Caco-2 (cell line): ENCODE data around the gene KANK3. TPM values are rescaled to one million over a fixed set of nuclear protein-coding genes. Genes with fewer than 3 reads are reported as not detected.
A peak's percentile ranks its signal among the peaks of the same experiment; 100 is the strongest.
"Not testable (repeated sequence)": the region's sequence is repeated elsewhere in the genome, so short reads cannot be mapped to it uniquely, and the experiment has no call there.

Source experiments
- BruUV-seq: library from RNA; stranded (reverse); fragments of 400-500 nt; replicated peaks from 2 replicates; lab custom pipeline; 2021; lab: Mats Ljungman, UMichigan
- CTCF ChIA-PET: fragments of 300-600 bp; sonication (Branson Sonifier 250); formaldehyde crosslinking; loops from one replicate; lab custom pipeline; 2022; ENCODE audit warnings: antibody characterized with exemption; lab: Charles Lee
- POLR2A ChIA-PET: fragments of 300-600 bp; sonication (Branson Sonifier 250); formaldehyde crosslinking; loops from one replicate; lab custom pipeline; 2022; ENCODE audit warnings: antibody characterized with exemption; lab: Charles Lee
- DNase-seq, 2 experiments: peaks; one replicate each; pipeline versions ENCODE4 v3.0.0 to v3.0.0-alpha.2; 2020 to 2022
- H3K27me3 ChIP-seq: replicated peaks from 2 replicates; pipeline ENCODE4 v1.6.0; 2011; ENCODE audit warnings: low read length; ENCODE audit not compliant: control insufficient read depth, insufficient read depth
- H3K36me3 ChIP-seq: 2 replicates; pipeline ENCODE4 v1.5.1; 2011; ENCODE audit warnings: low read length; ENCODE audit not compliant: control insufficient read depth, insufficient read depth
- H3K4me1 ChIP-seq: fragments of 250-450 bp; sonication (Bioruptor Pico); 2 replicates; pipeline ENCODE4 v1.5.1; 2020; ENCODE audit warnings: mild to moderate bottlenecking
- H3K4me3 ChIP-seq: 2 replicates; pipeline ENCODE4 v1.5.1; 2011; ENCODE audit warnings: low read depth, mild to moderate bottlenecking, control low read depth, low read length
- H3K9me3 ChIP-seq: fragments of 250-450 bp; sonication (Bioruptor Pico); 2 replicates; pipeline ENCODE4 v1.5.1; 2020; ENCODE audit warnings: mild to moderate bottlenecking, moderate library complexity
- H3K27ac Mint-ChIP-seq: one replicate; pipeline ENCODE4 v1.8.0; 2022; ENCODE audit warnings: mixed read lengths; ENCODE audit not compliant: unreplicated experiment
- H3K27me3 Mint-ChIP-seq: one replicate; pipeline ENCODE4 v1.8.0; 2022; ENCODE audit warnings: mixed read lengths; ENCODE audit not compliant: insufficient read depth, unreplicated experiment
- H3K36me3 Mint-ChIP-seq: one replicate; pipeline ENCODE4 v1.8.0; 2022; ENCODE audit warnings: mild to moderate bottlenecking, mixed read lengths; ENCODE audit not compliant: insufficient read depth, unreplicated experiment
- H3K4me1 Mint-ChIP-seq: one replicate; pipeline ENCODE4 v1.8.0; 2022; ENCODE audit warnings: low read depth, mixed read lengths; ENCODE audit not compliant: unreplicated experiment
- H3K4me3 Mint-ChIP-seq: one replicate; pipeline ENCODE4 v1.8.0; 2022; ENCODE audit warnings: mild to moderate bottlenecking, moderate library complexity, mixed read lengths; ENCODE audit not compliant: unreplicated experiment
- H3K9me3 Mint-ChIP-seq: one replicate; pipeline ENCODE4 v1.8.0; 2022; ENCODE audit warnings: mixed read lengths; ENCODE audit not compliant: unreplicated experiment
- intact Hi-C: fragments of 100-400 bp; cut with micrococcal nuclease; formaldehyde crosslinking; loops from one replicate; pipeline ENCODE4 v1.10.0; 2022; ENCODE audit not compliant: unreplicated experiment
- total RNA-seq: library from RNA; stranded (reverse); gene quantifications from 2 replicates; pipeline ENCODE4 v1.2.3, GENCODE V29; 2022
- TF ChIP-seq, protein P1 (sequence below), 2 experiments: fragments of 200-600 bp in 1 of 2; IDR thresholded peaks; 1 replicate in 1 of 2; 2 replicates in 1 of 2; pipeline versions ENCODE4 v1.5.1 to v1.8.0; 2011 to 2022; ENCODE audit warnings: antibody characterized with exemption in 1 of 2, control low read depth in 1 of 2, inconsistent platforms in 1 of 2, low read depth in 1 of 2, low read length in 1 of 2, mild to moderate bottlenecking in 1 of 2, moderate library complexity in 1 of 2; ENCODE audit not compliant: insufficient read depth in 1 of 2, severe bottlenecking in 1 of 2, unreplicated experiment in 1 of 2

KANK3 gene
- total RNA-seq, 1 experiment from 2014 or later = 1.1 TPM

DNA sequence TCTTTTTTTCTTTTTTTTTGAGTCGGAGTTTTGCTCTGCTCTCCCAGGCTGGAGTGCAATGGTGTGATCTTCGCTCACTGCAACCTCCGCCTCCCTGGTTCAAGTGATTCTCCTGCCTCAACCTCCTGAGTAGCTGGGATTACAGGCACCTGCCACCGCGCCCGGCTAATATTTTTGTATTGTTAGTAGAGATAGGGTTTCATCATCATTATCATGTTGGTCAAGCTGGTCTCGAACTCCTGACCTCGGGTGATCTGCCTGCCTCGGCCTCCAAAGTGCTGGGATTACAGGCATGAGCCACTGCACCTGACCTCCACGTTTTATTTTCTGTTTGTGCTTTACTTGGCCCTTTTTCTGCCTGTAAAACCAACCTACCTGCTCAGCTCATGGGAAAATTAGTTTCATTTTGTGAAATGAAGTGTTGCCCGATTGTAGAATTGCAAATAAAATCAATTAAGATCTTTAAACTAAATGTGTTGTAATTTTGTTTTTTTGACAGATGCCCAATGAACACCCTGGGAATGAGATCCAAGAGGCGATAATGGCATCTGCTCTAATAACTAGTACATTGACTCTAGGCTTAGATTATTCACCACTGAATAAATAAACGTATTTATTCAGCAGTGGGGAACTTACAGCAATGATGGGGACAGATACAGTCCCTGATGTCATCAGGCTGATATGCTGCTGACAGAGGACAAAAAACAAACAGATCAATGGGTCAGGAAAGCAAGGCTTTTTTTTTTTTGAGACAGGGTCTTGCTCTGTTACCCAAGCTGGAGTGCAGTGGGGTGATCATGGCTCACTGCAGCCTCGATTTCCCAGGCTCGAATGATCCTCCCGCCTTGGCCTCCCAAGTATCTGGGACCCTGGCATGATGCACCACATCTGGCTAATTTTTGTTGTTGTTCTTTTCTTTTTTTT lies 44.9 kb upstream of the KANK3 start:
- Histone ChIP-seq H3K4me3 (no peak overlapping the region), H3K36me3 (peaks cover 1% of the 10 kb centered on the region), H3K9me3 (peaks cover 3% of the 10 kb centered on the region; the same call in 1 of the 2 replicates), H3K4me1 (peaks cover 13% of the 10 kb centered on the region; the same call in 1 of the 2 replicates), H3K27me3 (no peaks in the 10 kb centered on the region)
- CTCF ChIA-PET = interaction anchor here (0.7 kb wide), 1 partner anchor 173 kb away, joined by 3 read pairs; no protein-coding TSS in a partner anchor
- H3K9me3 Mint-ChIP-seq = peaks cover 10% of the 10 kb centered on the region
- peaks cover 21% of the 10 kb centered on the region for H3K36me3 Mint-ChIP-seq
- peak overlapping the region; percentile 61 for H3K4me3 Mint-ChIP-seq
- H3K4me1 Mint-ChIP-seq = peaks cover 16% of the 10 kb centered on the region
- TF ChIP-seq, protein P1, sequence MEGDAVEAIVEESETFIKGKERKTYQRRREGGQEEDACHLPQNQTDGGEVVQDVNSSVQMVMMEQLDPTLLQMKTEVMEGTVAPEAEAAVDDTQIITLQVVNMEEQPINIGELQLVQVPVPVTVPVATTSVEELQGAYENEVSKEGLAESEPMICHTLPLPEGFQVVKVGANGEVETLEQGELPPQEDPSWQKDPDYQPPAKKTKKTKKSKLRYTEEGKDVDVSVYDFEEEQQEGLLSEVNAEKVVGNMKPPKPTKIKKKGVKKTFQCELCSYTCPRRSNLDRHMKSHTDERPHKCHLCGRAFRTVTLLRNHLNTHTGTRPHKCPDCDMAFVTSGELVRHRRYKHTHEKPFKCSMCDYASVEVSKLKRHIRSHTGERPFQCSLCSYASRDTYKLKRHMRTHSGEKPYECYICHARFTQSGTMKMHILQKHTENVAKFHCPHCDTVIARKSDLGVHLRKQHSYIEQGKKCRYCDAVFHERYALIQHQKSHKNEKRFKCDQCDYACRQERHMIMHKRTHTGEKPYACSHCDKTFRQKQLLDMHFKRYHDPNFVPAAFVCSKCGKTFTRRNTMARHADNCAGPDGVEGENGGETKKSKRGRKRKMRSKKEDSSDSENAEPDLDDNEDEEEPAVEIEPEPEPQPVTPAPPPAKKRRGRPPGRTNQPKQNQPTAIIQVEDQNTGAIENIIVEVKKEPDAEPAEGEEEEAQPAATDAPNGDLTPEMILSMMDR (IDR thresholded peaks at IDR 0.05; ENCODE audit: insufficient read depth in 1 of 2, low read depth in 1 of 2, low read length in 1 of 2, severe bottlenecking in 1 of 2, unreplicated experiment in 1 of 2) = no peak
- POLR2A ChIA-PET = no interaction called here
- H3K27me3 Mint-ChIP-seq = no peaks in the 10 kb centered on the region
- BruUV-seq = no TSS peak
- intact Hi-C loops = no loop called here
- H3K27ac Mint-ChIP-seq = peak overlapping the region; percentile 85
- DNase-seq = peak in 1 of 2 experiments; percentile 50

DNA sequence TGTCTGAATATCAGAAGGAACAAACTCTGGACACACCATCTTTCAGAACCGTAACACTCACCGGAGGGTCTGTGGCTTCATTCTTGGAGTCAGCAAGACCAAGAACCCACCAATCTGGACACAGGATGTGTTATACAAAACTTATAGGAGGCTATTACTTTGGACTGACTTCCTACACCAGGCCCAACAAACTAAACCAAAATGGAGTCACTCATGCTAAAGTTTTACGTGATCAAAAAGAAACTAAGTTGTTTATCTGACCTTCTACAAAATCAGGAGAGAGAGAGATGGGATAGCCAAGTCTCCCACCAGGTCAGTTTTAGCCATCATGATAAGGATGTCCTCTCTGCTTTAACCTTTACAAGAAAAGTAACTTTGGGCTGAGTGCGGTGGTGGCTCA lies 43.9 kb upstream of the KANK3 start:
- no peaks in the 10 kb centered on the region for H3K27me3 Mint-ChIP-seq
- no peak for DNase-seq
- H3K4me1 Mint-ChIP-seq = peaks cover 16% of the 10 kb centered on the region
- TF ChIP-seq, protein P1 (IDR thresholded peaks at IDR 0.05; ENCODE audit: insufficient read depth in 1 of 2, low read depth in 1 of 2, low read length in 1 of 2, severe bottlenecking in 1 of 2, unreplicated experiment in 1 of 2) = no peak
- H3K4me3 Mint-ChIP-seq = no peak overlapping the region
- no peak overlapping the region for H3K4me3 ChIP-seq
- POLR2A ChIA-PET = no interaction called here
- peaks cover 10% of the 10 kb centered on the region for H3K9me3 Mint-ChIP-seq
- no peaks in the 10 kb centered on the region for H3K27me3 ChIP-seq
- H3K36me3 Mint-ChIP-seq = peaks cover 21% of the 10 kb centered on the region
- CTCF ChIA-PET = no interaction called here
- H3K9me3 ChIP-seq = peaks cover 3% of the 10 kb centered on the region; the same call in 1 of the 2 replicates
- H3K36me3 ChIP-seq = peaks cover 1% of the 10 kb centered on the region; the same call in 1 of the 2 replicates
- intact Hi-C loops = no loop called here
- TSS peak; percentile 29 for BruUV-seq
- H3K4me1 ChIP-seq = peaks cover 13% of the 10 kb centered on the region; the same call in 1 of the 2 replicates
- H3K27ac Mint-ChIP-seq = no peak overlapping the region

DNA sequence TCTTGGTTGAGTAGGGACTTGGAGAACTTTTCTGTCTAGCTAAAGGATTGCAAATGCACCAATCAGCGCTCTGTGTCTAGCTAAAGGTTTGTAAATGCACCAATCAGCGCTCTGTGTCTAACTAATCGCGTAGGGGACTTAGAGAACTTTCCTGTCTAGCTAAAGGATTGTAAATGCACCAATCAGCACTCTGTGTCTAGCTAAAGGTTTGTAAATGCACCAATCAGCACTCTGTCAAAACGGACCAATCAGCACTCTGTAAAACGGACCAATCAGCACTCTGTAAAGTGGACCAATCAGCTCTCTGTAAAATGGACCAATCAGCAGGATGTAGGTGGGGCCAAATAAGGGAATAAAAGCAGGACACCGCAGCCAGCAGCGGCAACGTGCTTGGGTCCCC lies 43.4 kb upstream of the KANK3 start:
- Mint-ChIP-seq H3K9me3 (peaks cover 10% of the 10 kb centered on the region), H3K4me1 (peaks cover 16% of the 10 kb centered on the region), H3K36me3 (peaks cover 21% of the 10 kb centered on the region)
- DNase-seq, H3K27me3 Mint-ChIP-seq, intact Hi-C loops, H3K36me3 ChIP-seq, POLR2A ChIA-PET, BruUV-seq, H3K27ac Mint-ChIP-seq, H3K27me3 ChIP-seq, H3K9me3 ChIP-seq, CTCF ChIA-PET, H3K4me3 ChIP-seq, H3K4me3 Mint-ChIP-seq: not testable (repeated sequence)
- peaks cover 13% of the 10 kb centered on the region; the same call in 1 of the 2 replicates for H3K4me1 ChIP-seq

DNA sequence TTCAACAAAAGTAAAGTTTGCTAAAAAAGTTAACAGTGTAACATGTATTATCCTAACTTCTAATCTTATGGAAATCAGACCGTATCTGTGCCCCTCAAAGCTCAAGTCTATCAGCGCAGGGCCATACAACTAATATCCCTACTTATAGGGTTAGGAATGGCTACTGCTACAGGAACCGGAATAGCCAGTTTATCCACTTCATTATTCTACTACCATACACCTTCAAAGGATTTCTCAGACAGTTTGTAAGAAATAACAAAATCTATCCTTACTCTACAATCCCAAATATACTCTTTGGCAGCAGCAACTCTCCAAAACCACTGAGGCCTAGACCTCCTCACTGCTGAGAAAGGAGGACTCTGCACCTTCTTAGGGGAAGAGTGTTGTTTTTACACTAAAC lies 42.5 kb upstream of the KANK3 start:
- H3K27ac Mint-ChIP-seq, H3K27me3 ChIP-seq, intact Hi-C loops, BruUV-seq, H3K36me3 ChIP-seq, DNase-seq, H3K4me3 ChIP-seq, H3K27me3 Mint-ChIP-seq, CTCF ChIA-PET, POLR2A ChIA-PET, H3K4me1 ChIP-seq, H3K4me3 Mint-ChIP-seq, H3K9me3 ChIP-seq: not testable (repeated sequence)
- peaks cover 21% of the 10 kb centered on the region for H3K36me3 Mint-ChIP-seq
- H3K4me1 Mint-ChIP-seq = peaks cover 16% of the 10 kb centered on the region
- peaks cover 10% of the 10 kb centered on the region for H3K9me3 Mint-ChIP-seq

DNA sequence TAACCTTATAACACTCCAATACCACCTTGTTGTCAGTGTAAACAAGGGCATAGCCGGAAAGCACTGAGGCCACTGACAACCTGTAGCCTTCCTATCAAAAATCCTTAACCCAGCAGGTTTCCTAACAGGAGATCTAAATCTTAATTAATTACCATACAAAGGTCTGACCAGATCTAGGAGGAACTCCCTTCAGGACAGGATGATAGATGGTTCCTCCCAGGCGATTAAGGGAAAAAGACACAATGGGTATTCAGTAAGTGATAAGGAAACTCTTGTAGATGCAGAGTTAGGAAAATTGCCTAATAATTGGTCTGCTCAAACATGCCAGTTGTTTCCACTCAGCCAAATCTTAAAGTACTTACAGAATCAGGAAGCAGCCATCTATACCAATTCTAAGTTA lies 42.0 kb upstream of the KANK3 start:
- H3K27me3 Mint-ChIP-seq, BruUV-seq, intact Hi-C loops, CTCF ChIA-PET, H3K27me3 ChIP-seq, H3K4me1 ChIP-seq, H3K4me3 Mint-ChIP-seq, H3K36me3 ChIP-seq, POLR2A ChIA-PET, DNase-seq, H3K4me3 ChIP-seq, H3K9me3 ChIP-seq, H3K27ac Mint-ChIP-seq: not testable (repeated sequence)
- Mint-ChIP-seq H3K36me3 (peaks cover 17% of the 10 kb centered on the region), H3K9me3 (peaks cover 10% of the 10 kb centered on the region), H3K4me1 (peaks cover 16% of the 10 kb centered on the region)
